Astrocyte (in vitro differentiated cells and primary cell): ENCODE results near the gene ACAA1.

Experiments
- CTCF ChIP-seq: IDR thresholded peaks from 2 replicates; pipeline ENCODE4 v1.5.1; 2011; ENCODE audit warnings: low read depth, mild to moderate bottlenecking, inconsistent platforms, low read length, moderate library complexity; ENCODE audit not compliant: insufficient read depth
- EZH2 ChIP-seq: IDR thresholded peaks from 2 replicates; pipeline ENCODE4 v1.6.1; 2012; ENCODE audit warnings: mild to moderate bottlenecking, low read length, inconsistent platforms; ENCODE audit not compliant: insufficient read depth

- TF ChIP-seq EZH2 = no peak
- TF ChIP-seq CTCF = no peak
Measured at GRCh38 chr3:38158472-38158871, 21.5 kb upstream of the ACAA1 start.
